ENCODE results near the gene RIMKLB. TPM values are rescaled to one million over a fixed set of nuclear protein-coding genes. Genes with fewer than 3 reads are reported as not detected.
"Not testable (repeated sequence)": the region's sequence is repeated elsewhere in the genome, so short reads cannot be mapped to it uniquely, and the experiment has no call there.

RIMKLB gene
- total and polyA plus RNA-seq, 10 of the 15 experiments (the other 5 are each of a cell fraction or from before 2014, with no cell fraction given): 0.15 to 0.83 (median 0.46) TPM

GRCh38 chr12:8743121-8743520 lies 45.3 kb downstream of the RIMKLB start:
- ATAC-seq; POLR2A ChIA-PET; H3K9ac ChIP-seq (ENCODE audit: control insufficient read depth, insufficient read depth, low read length); FAIRE-seq; DNase-seq (ENCODE audit: low read depth, low spot score); RAD21 ChIA-PET (ENCODE audit: unreplicated experiment); H2AFZ ChIP-seq (ENCODE audit: control insufficient read depth, low read depth, low read length); H3K27me3 ChIP-seq (replicated peaks in 1 of 2; ENCODE audit: control insufficient read depth in 2 of 2, insufficient read depth in 2 of 2, low read length in 1 of 2); H3K79me2 ChIP-seq (ENCODE audit: control insufficient read depth, insufficient read depth, low read length); intact Hi-C loops (cut with micrococcal nuclease; ENCODE audit: unreplicated experiment); in situ Hi-C loops (cut with MboI); H3K4me1 ChIP-seq (ENCODE audit: control insufficient read depth, insufficient read depth, low read length); H3K9me3 ChIP-seq (replicated peaks; ENCODE audit: control insufficient read depth, insufficient read depth, low read length); H3K36me3 ChIP-seq (ENCODE audit: control insufficient read depth in 2 of 2, insufficient read depth in 2 of 2, low read length in 1 of 2); BruUV-seq (replicated peaks); H3K4me3 ChIP-seq; CTCF ChIA-PET; H4K20me1 ChIP-seq (ENCODE audit: control insufficient read depth, insufficient read depth); H3K27ac ChIP-seq (ENCODE audit: control insufficient read depth, insufficient read depth); H3K4me2 ChIP-seq (ENCODE audit: control insufficient read depth, insufficient read depth): not testable (repeated sequence)
- WGBS (ENCODE audit: insufficient coverage, insufficient replicate concordance, low lambda C conversion rate, missing lambda C conversion rate): 95% methylated on average over 4 of the region's 6 CpGs
- SMC1A ChIA-PET (ENCODE audit: uncharacterized antibody, unreplicated experiment): interaction anchor here (1.1 kb wide), 1 partner anchor 9 kb away, joined by 3 read pairs; no protein-coding TSS in a partner anchor

GRCh38 chr12:8745631-8746030 lies 47.8 kb downstream of the RIMKLB start:
- H3K79me2 ChIP-seq (ENCODE audit: control insufficient read depth, insufficient read depth, low read length); BruUV-seq (replicated peaks); ATAC-seq; H3K4me1 ChIP-seq (ENCODE audit: control insufficient read depth, insufficient read depth, low read length); H3K27me3 ChIP-seq (replicated peaks in 1 of 2; ENCODE audit: control insufficient read depth in 2 of 2, insufficient read depth in 2 of 2, low read length in 1 of 2); H2AFZ ChIP-seq (ENCODE audit: control insufficient read depth, low read depth, low read length); H3K4me3 ChIP-seq; H3K27ac ChIP-seq (ENCODE audit: control insufficient read depth, insufficient read depth); intact Hi-C loops (cut with micrococcal nuclease; ENCODE audit: unreplicated experiment); CTCF ChIA-PET; H3K4me2 ChIP-seq (ENCODE audit: control insufficient read depth, insufficient read depth); DNase-seq (ENCODE audit: low read depth, low spot score); H4K20me1 ChIP-seq (ENCODE audit: control insufficient read depth, insufficient read depth); RAD21 ChIA-PET (ENCODE audit: unreplicated experiment); POLR2A ChIA-PET; H3K36me3 ChIP-seq (ENCODE audit: control insufficient read depth in 2 of 2, insufficient read depth in 2 of 2, low read length in 1 of 2); in situ Hi-C loops (cut with MboI); FAIRE-seq; H3K9me3 ChIP-seq (replicated peaks; ENCODE audit: control insufficient read depth, insufficient read depth, low read length); H3K9ac ChIP-seq (ENCODE audit: control insufficient read depth, insufficient read depth, low read length): not testable (repeated sequence)
- 84% methylated on average over 8 of the region's 8 CpGs for WGBS (ENCODE audit: insufficient coverage, insufficient replicate concordance, low lambda C conversion rate, missing lambda C conversion rate)
- SMC1A ChIA-PET (ENCODE audit: uncharacterized antibody, unreplicated experiment): interaction anchor here (0.9 kb wide), 1 partner anchor 9 kb away, joined by 3 read pairs; no protein-coding TSS in a partner anchor
